Measurements from ENCODE around the gene HIGD1C.

The HIGD1C gene

DNA sequence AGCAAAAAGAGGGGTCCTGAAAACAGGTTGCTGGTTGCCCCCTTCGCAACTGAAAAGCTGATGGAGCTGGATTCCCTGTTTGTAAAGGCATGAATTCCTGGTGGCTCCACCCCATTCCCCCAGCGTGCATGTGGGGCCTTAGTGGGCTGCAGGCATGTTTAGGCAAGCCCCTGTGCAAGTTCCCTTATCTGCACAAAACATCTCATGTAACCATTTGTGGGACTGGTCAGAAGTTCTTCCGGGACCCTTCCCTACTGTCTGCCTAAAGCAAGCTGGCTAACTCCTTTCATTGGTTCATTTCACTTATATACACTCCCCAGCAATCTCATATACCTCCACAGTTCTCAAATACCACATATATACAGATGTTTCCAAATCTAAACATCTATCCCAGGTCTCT is 24.0 kb upstream of the HIGD1C start (continued):
- no peak for TF ChIP-seq ZNF843 (tag by site-specific recombination; IDR thresholded peaks at IDR 0.05)
- 0 out of 2 replicates have a peak, but pooled peaks have one; percentile 31 for TF ChIP-seq ZNF558 (tag by site-specific recombination; IDR thresholded peaks at IDR 0.05)
- TF ChIP-seq ZBTB48 (tag by site-specific recombination; IDR thresholded peaks at IDR 0.05): peak; percentile 94
- 0 out of 2 replicates have a peak, but pooled peaks have one; percentile 21 for TF ChIP-seq ZBTB20 (tag by site-specific recombination; IDR thresholded peaks at IDR 0.05)
- no peak for TF ChIP-seq ZBTB1 (tag by site-specific recombination; IDR thresholded peaks at IDR 0.05)
- TF ChIP-seq YY2 (tag by site-specific recombination; IDR thresholded peaks at IDR 0.05): no peak
- TF ChIP-seq ZBTB21 (tag by site-specific recombination; IDR thresholded peaks at IDR 0.05): no peak
- peak; percentile 71 for TF ChIP-seq ZNF518A (tag by site-specific recombination; conservative IDR thresholded peaks at IDR 0.05; ENCODE audit: low read depth)
- no peak for TF ChIP-seq ZNF514 (tag by site-specific recombination; IDR thresholded peaks at IDR 0.05)
- TF ChIP-seq IKZF3 (tag by site-specific recombination; IDR thresholded peaks at IDR 0.05): peak; percentile 23; the same call in 1 of the 2 replicates
- no peak for TF ChIP-seq HOXD13 (CRISPR knock-in tag; IDR thresholded peaks at IDR 0.05; ENCODE audit: borderline replicate concordance)
- no peak for TF ChIP-seq ZNF510 (tag by site-specific recombination; IDR thresholded peaks at IDR 0.05; ENCODE audit: insufficient replicate concordance)
- TF ChIP-seq ZBTB6 (tag by site-specific recombination; IDR thresholded peaks at IDR 0.05): no peak
- no peak for TF ChIP-seq MEIS1 (CRISPR knock-in tag; IDR thresholded peaks at IDR 0.05; ENCODE audit: borderline replicate concordance)
- no peak for TF ChIP-seq ZNF112 (tag by site-specific recombination; IDR thresholded peaks at IDR 0.05)
- TF ChIP-seq ZBTB7A (tag by site-specific recombination; IDR thresholded peaks at IDR 0.05; ENCODE audit: low read depth): no peak
- no peak for TF ChIP-seq ZNF626 (tag by site-specific recombination; IDR thresholded peaks at IDR 0.05)
- TF ChIP-seq, protein P1, sequence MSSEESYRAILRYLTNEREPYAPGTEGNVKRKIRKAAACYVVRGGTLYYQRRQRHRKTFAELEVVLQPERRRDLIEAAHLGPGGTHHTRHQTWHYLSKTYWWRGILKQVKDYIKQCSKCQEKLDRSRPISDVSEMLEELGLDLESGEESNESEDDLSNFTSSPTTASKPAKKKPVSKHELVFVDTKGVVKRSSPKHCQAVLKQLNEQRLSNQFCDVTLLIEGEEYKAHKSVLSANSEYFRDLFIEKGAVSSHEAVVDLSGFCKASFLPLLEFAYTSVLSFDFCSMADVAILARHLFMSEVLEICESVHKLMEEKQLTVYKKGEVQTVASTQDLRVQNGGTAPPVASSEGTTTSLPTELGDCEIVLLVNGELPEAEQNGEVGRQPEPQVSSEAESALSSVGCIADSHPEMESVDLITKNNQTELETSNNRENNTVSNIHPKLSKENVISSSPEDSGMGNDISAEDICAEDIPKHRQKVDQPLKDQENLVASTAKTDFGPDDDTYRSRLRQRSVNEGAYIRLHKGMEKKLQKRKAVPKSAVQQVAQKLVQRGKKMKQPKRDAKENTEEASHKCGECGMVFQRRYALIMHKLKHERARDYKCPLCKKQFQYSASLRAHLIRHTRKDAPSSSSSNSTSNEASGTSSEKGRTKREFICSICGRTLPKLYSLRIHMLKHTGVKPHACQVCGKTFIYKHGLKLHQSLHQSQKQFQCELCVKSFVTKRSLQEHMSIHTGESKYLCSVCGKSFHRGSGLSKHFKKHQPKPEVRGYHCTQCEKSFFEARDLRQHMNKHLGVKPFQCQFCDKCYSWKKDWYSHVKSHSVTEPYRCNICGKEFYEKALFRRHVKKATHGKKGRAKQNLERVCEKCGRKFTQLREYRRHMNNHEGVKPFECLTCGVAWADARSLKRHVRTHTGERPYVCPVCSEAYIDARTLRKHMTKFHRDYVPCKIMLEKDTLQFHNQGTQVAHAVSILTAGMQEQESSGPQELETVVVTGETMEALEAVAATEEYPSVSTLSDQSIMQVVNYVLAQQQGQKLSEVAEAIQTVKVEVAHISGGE (tag by site-specific recombination; conservative IDR thresholded peaks at IDR 0.05; ENCODE audit: low read depth): no peak
- no peak for TF ChIP-seq ZNF580 (tag by site-specific recombination; IDR thresholded peaks at IDR 0.05)
- no peak for TF ChIP-seq ZNF146 (tag by site-specific recombination; IDR thresholded peaks at IDR 0.05)
- no peak for TF ChIP-seq KLF17 (tag by site-specific recombination; IDR thresholded peaks at IDR 0.05)
- no peak for TF ChIP-seq KLF10 (tag by site-specific recombination; IDR thresholded peaks at IDR 0.05)
- TF ChIP-seq TRIM28 (IDR thresholded peaks at IDR 0.05; ENCODE audit: borderline replicate concordance, low read length): no peak
- no peak for TF ChIP-seq ZNF610 (tag by site-specific recombination; IDR thresholded peaks at IDR 0.05; ENCODE audit: borderline replicate concordance)
- TF ChIP-seq ZIC2 (tag by site-specific recombination; IDR thresholded peaks at IDR 0.05): peak; percentile 12; the same call in 1 of the 2 replicates
- no peak for TF ChIP-seq ZNF670 (tag by site-specific recombination; IDR thresholded peaks at IDR 0.05; ENCODE audit: low read depth)
- no peak for TF ChIP-seq ZSCAN5A (tag by site-specific recombination; IDR thresholded peaks at IDR 0.05)
- no peak for TF ChIP-seq ZNF341 (tag by site-specific recombination; IDR thresholded peaks at IDR 0.05; ENCODE audit: low read depth)
- no peak for TF ChIP-seq ZNF121 (tag by site-specific recombination; IDR thresholded peaks at IDR 0.05)
- TF ChIP-seq ZNF133 (tag by site-specific recombination; IDR thresholded peaks at IDR 0.05): 0 out of 2 replicates have a peak, but pooled peaks have one; percentile 22
